ENCODE measurements around the gene ETV6.

DNA sequence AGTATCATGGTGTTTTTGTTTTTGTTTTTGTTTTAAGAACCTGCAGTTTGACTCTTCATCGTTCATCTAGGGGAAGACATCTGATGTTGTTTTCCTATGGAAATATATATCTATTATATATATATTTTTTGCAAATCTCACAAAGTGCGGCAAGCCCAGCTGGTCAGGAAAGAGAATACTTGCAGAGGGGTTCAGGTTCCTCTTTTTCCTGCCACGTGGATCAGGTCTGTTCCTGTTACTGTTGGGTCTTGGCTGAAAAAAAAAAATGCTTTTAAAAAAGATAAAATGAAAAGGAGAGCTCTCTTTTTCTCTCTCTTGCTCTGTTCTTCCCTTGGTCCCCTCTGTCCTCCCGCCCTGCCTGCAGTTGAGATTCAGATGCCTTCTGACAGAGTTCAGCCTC is 241.9 kb downstream of the ETV6 start:
- no peak for TF ChIP-seq CTCF (conservative IDR thresholded peaks at IDR 0.05; ENCODE audit: low read length)
- no peak for TF ChIP-seq EZH2phosphoT487 (IDR thresholded peaks at IDR 0.05; ENCODE audit: borderline replicate concordance, low read depth, low read length)
